HepG2 (cell line): ENCODE results near the gene CDC6. TPM values are rescaled to one million over a fixed set of nuclear protein-coding genes. Genes with fewer than 3 reads are reported as not detected.

ENCODE experiments used
- ATAC-seq: fragments of 200-7000 bp; cut with Tn5 transposase; 3 replicates; pipeline ENCODE4 v1.9.1; 2020; ENCODE audit warnings: mild to moderate bottlenecking, moderate library complexity
- BruUV-seq: library from RNA; stranded (reverse); fragments of 400-500 nt; replicated peaks from 2 replicates; lab custom pipeline; 2021; lab: Mats Ljungman, UMichigan
- CTCF ChIA-PET: fragments of 300-600 bp; formaldehyde crosslinking; extraction: SDS; loops from one replicate; lab custom pipeline; 2021; ENCODE audit warnings: low total read pairs, inconsistent platforms, low intra/inter-chr PET ratio; lab: Yijun Ruan, JAX
- POLR2A ChIA-PET: fragments of 350-600 bp; sonication (Branson Sonifier 250); formaldehyde crosslinking; loops from one replicate; lab custom pipeline; 2020; ENCODE audit warnings: antibody characterized with exemption, inconsistent platforms; lab: Yijun Ruan, JAX
- DNase-seq: peaks from one replicate; pipeline ENCODE4 v3.0.0-alpha.2; 2015; ENCODE audit warnings: low spot score
- FAIRE-seq: peaks from 3 replicates; lab custom pipeline; 2011; peaks lifted over from hg19 to GRCh38; lab: Jason Lieb, UNC
- H2AFZ ChIP-seq: one replicate; pipeline ENCODE4 v1.6.1; 2011; ENCODE audit warnings: low read length, inconsistent platforms
- H3K27ac ChIP-seq: fragments of 300-600 bp; 3 replicates; pipeline ENCODE4 v1.8.0; 2011; ENCODE audit warnings: mixed run types, mild to moderate bottlenecking, mixed read lengths, low read length, inconsistent platforms; ENCODE audit not compliant: insufficient read depth; ENCODE audit errors: extremely low read length
- H3K27me3 ChIP-seq, 2 experiments: fragments of 200-600 bp in 1 of 2; 2 replicates in 1 of 2; 3 replicates in 1 of 2; pipeline versions ENCODE4 v1.6.0 to v1.8.0; 2011; ENCODE audit warnings: low read length in 2 of 2, mild to moderate bottlenecking in 2 of 2, moderate library complexity in 2 of 2, inconsistent platforms in 1 of 2; ENCODE audit not compliant: insufficient read depth in 2 of 2, control insufficient read depth in 1 of 2
- H3K36me3 ChIP-seq, 2 experiments: fragments of 200-600 bp in 1 of 2; replicated peaks in 1 of 2; 2 replicates in 1 of 2; 3 replicates in 1 of 2; pipeline versions ENCODE4 v1.5.1 to v1.8.0; 2011; ENCODE audit warnings: low read length in 2 of 2, inconsistent platforms in 1 of 2; ENCODE audit not compliant: insufficient read depth in 2 of 2, control insufficient read depth in 1 of 2
- H3K4me1 ChIP-seq: 2 replicates; pipeline ENCODE4 v1.5.1; 2012; ENCODE audit warnings: low read length, inconsistent platforms; ENCODE audit not compliant: insufficient read depth
- H3K4me2 ChIP-seq: 2 replicates; pipeline ENCODE4 v1.6.0; 2011; ENCODE audit warnings: low read depth, low read length, inconsistent platforms
- H3K4me3 ChIP-seq, 3 experiments: fragments of 200-600 bp in 1 of 3; sonication (generic), shearing (Covaris generic) in 1 of 3; replicated peaks in 1 of 3; 2 replicates each; pipeline ENCODE4 v1.5.1; 2011 to 2016; ENCODE audit warnings: low read length in 3 of 3, inconsistent platforms in 2 of 3, low read depth in 2 of 3, mild to moderate bottlenecking in 2 of 3, control low read depth in 1 of 3, mixed read lengths in 1 of 3; ENCODE audit not compliant: insufficient read depth in 1 of 3
- H3K79me2 ChIP-seq: one replicate; pipeline ENCODE4 v1.6.1; 2011; ENCODE audit warnings: low read length, inconsistent platforms; ENCODE audit not compliant: insufficient read depth
- H3K9ac ChIP-seq: 2 replicates; pipeline ENCODE4 v1.6.0; 2011; ENCODE audit warnings: mild to moderate bottlenecking, low read depth, low read length, inconsistent platforms; ENCODE audit not compliant: insufficient read depth
- H3K9me3 ChIP-seq: 2 replicates; pipeline ENCODE4 v1.5.1; 2012; ENCODE audit warnings: mild to moderate bottlenecking, low read length
- H4K20me1 ChIP-seq: 2 replicates; pipeline ENCODE4 v1.6.0; 2011; ENCODE audit warnings: inconsistent platforms, mild to moderate bottlenecking, low read length, moderate library complexity; ENCODE audit not compliant: insufficient read depth
- ARID2 ChIP-seq: sonication (generic); formaldehyde crosslinking; IDR thresholded peaks from 2 replicates; pipeline ENCODE4 v1.8.1; 2022; ENCODE audit warnings: mild to moderate bottlenecking, missing genetic modification reagents, borderline replicate concordance
- CREB3 ChIP-seq: sonication (generic); formaldehyde crosslinking; IDR thresholded peaks from 2 replicates; pipeline ENCODE4 v1.5.0; 2020; ENCODE audit warnings: missing genetic modification reagents
- CSRNP1 ChIP-seq: sonication (generic); formaldehyde crosslinking; IDR thresholded peaks from 2 replicates; pipeline ENCODE4 v1.8.1; 2023; ENCODE audit warnings: mild to moderate bottlenecking, missing genetic modification reagents
- GTF2F1 ChIP-seq: fragments of 150-350 bp; IDR thresholded peaks from 2 replicates; pipeline ENCODE4 v1.6.1; 2014; ENCODE audit warnings: low read length
- KMT2B ChIP-seq: IDR thresholded peaks from 2 replicates; pipeline ENCODE4 v1.6.1; 2016; ENCODE audit warnings: missing genetic modification reagents, missing compliant biosample characterization
- MXD3 ChIP-seq: IDR thresholded peaks from 2 replicates; pipeline ENCODE4 v1.6.1; 2016; ENCODE audit warnings: mild to moderate bottlenecking, missing biosample characterization, missing genetic modification reagents
- NRL ChIP-seq: sonication (generic); formaldehyde crosslinking; IDR thresholded peaks from 2 replicates; pipeline ENCODE4 v1.5.0; 2020; ENCODE audit warnings: missing genetic modification reagents, mild to moderate bottlenecking, moderate library complexity, borderline replicate concordance
- SMARCE1 ChIP-seq: fragments of 450-650 bp; IDR thresholded peaks from 2 replicates; pipeline ENCODE4 v1.6.1; 2017; ENCODE audit warnings: borderline replicate concordance
- SNAPC5 ChIP-seq: sonication (generic); formaldehyde crosslinking; IDR thresholded peaks from 2 replicates; pipeline ENCODE4 v1.8.1; 2023; ENCODE audit warnings: mild to moderate bottlenecking, missing genetic modification reagents, borderline replicate concordance
- SP140L ChIP-seq: sonication (generic); formaldehyde crosslinking; IDR thresholded peaks from 2 replicates; pipeline ENCODE4 v1.4.0; 2020; ENCODE audit warnings: missing genetic modification reagents, borderline replicate concordance
- SYNCRIP ChIP-seq: fragments of 200-400 bp; formaldehyde crosslinking; IDR thresholded peaks from 2 replicates; pipeline ENCODE4 v1.6.1; 2018; ENCODE audit warnings: mild to moderate bottlenecking, low read depth, low read length; ENCODE audit not compliant: insufficient read depth
- ZKSCAN5 ChIP-seq: sonication (generic); formaldehyde crosslinking; IDR thresholded peaks from 2 replicates; pipeline ENCODE4 v1.5.1; 2020; ENCODE audit warnings: mild to moderate bottlenecking, missing genetic modification reagents
- ZNF329 ChIP-seq: sonication (generic); formaldehyde crosslinking; IDR thresholded peaks from 2 replicates; pipeline ENCODE4 v1.9.0; 2021; ENCODE audit warnings: low read depth, mild to moderate bottlenecking, missing genetic modification reagents
- ZNF33B ChIP-seq: sonication (generic); formaldehyde crosslinking; IDR thresholded peaks from 2 replicates; pipeline ENCODE4 v1.5.1; 2020; ENCODE audit warnings: mild to moderate bottlenecking, missing genetic modification reagents
- ZNF547 ChIP-seq: sonication (generic); formaldehyde crosslinking; IDR thresholded peaks from 2 replicates; pipeline ENCODE4 v1.5.1; 2020; ENCODE audit warnings: mild to moderate bottlenecking, missing genetic modification reagents
- ZNF569 ChIP-seq: sonication (generic); formaldehyde crosslinking; IDR thresholded peaks from 2 replicates; pipeline ENCODE4 v1.5.0; 2020; ENCODE audit warnings: mild to moderate bottlenecking, missing genetic modification reagents, moderate library complexity, borderline replicate concordance
- ZNF703 ChIP-seq: sonication (generic); formaldehyde crosslinking; IDR thresholded peaks from 2 replicates; pipeline ENCODE4 v1.5.1; 2020; ENCODE audit warnings: missing genetic modification reagents, mild to moderate bottlenecking, moderate library complexity, borderline replicate concordance
- ZNF790 ChIP-seq: sonication (generic); formaldehyde crosslinking; IDR thresholded peaks from 2 replicates; pipeline ENCODE4 v1.8.0; 2022; ENCODE audit warnings: missing genetic modification reagents, mild to moderate bottlenecking, borderline replicate concordance
- WGBS: methylation state at CpG from one replicate; pipeline ENCODE4 v1.1.6; 2017; ENCODE audit warnings: low lambda C conversion rate; 5-methylcytosine and 5-hydroxymethylcytosine counted together
- in situ Hi-C: cut with HindIII; loops from 2 replicates; pipeline ENCODE4 v1.10.0; 2017; ENCODE audit warnings: low pct_unique_long_range_greater_than_20kb; ENCODE audit not compliant: extremely low pct_ligation_motif_present
- intact Hi-C: fragments of 100-400 bp; cut with micrococcal nuclease; formaldehyde crosslinking; loops from one replicate; pipeline ENCODE4 v1.10.0; 2022; ENCODE audit not compliant: unreplicated experiment
- polyA plus RNA-seq, 8 experiments: library from polyadenylated mRNA; depleted of rRNA in 3 of 8; stranded (reverse) in 7 of 8; unstranded in 1 of 8; fragments of >200 nt; fragmentation: Illumina TruSeq in 4 of 8; extraction: Trizol in 4 of 8; gene quantifications; 2 replicates each; pipeline versions ENCODE4 v1.2.1 to v1.2.3, GENCODE V29; 2011 to 2016; ENCODE audit warnings: low read depth in 4 of 8, missing spikeins in 1 of 8, mixed read lengths in 1 of 8; ENCODE audit not compliant: insufficient read depth in 1 of 8
- total RNA-seq, 5 experiments: library from RNA; depleted of rRNA; stranded (reverse); fragments of >200 nt; fragmentation: Illumina TruSeq; extraction: Trizol; gene quantifications; 2 replicates each; pipeline ENCODE4 v1.2.3, GENCODE V29; 2016; ENCODE audit warnings: low read depth in 1 of 5

The CDC6 gene
- total and polyA plus RNA-seq, 2 of the 13 experiments (the other 11 are each of a cell fraction or from before 2014, with no cell fraction given), result 17.4 to 114 TPM

- TF ChIP-seq KMT2B (CRISPR knock-in tag) (no peak), ZNF703 (CRISPR knock-in tag) (no peak)
These were observed 8.1 kb downstream of the CDC6 start (continued) for GRCh38 chr17:40295488-40296436.

GRCh38 chr17:40297511-40297910 lies 9.8 kb downstream of the CDC6 start:
- no peaks in the 10 kb centered on the region for H3K9me3 ChIP-seq
- H3K36me3 ChIP-seq, result peaks cover 21 to 83% of the 10 kb centered on the region in 2 experiments
- no TSS peak for BruUV-seq
- POLR2A ChIA-PET, result no interaction called here
- no peak overlapping the region for H3K4me2 ChIP-seq
- no peak for FAIRE-seq
- DNase-seq, result no peak
- in situ Hi-C loops (no loop called here), intact Hi-C loops (no loop called here)
- CTCF ChIA-PET, result no interaction called here
- no peak overlapping the region for H3K27ac ChIP-seq
- 96% methylated on average over 2 of the region's 2 CpGs for WGBS
- no peaks in the 10 kb centered on the region for H3K4me1 ChIP-seq
- H3K27me3 ChIP-seq, result no peaks in the 10 kb centered on the region
- no peak overlapping the region for H3K4me3 ChIP-seq
- H3K9ac ChIP-seq, result no peak overlapping the region
- no peak overlapping the region for H2AFZ ChIP-seq
- H3K79me2 ChIP-seq, result no peaks in the 10 kb centered on the region
- no peak for ATAC-seq
- no peaks in the 10 kb centered on the region for H4K20me1 ChIP-seq
- no peak for TF ChIP-seq SMARCE1
- TF ChIP-seq ZKSCAN5, result no peak
- no peak for TF ChIP-seq CREB3
- no peak for TF ChIP-seq ARID2 (CRISPR knock-in tag)
- TF ChIP-seq CSRNP1, result no peak
- TF ChIP-seq ZNF569, result no peak
- no peak for TF ChIP-seq SP140L (CRISPR knock-in tag)
- no peak for TF ChIP-seq NRL (CRISPR knock-in tag)
- no peak for TF ChIP-seq SYNCRIP
- TF ChIP-seq ZNF790, result no peak
- TF ChIP-seq SNAPC5 (CRISPR knock-in tag), result no peak
- no peak for TF ChIP-seq ZNF329 (CRISPR knock-in tag)
- no peak for TF ChIP-seq ZNF547
- no peak for TF ChIP-seq ZNF33B (CRISPR knock-in tag)
- TF ChIP-seq GTF2F1, result no peak
- TF ChIP-seq MXD3 (CRISPR knock-in tag), result no peak
